ENCODE data around the gene ADH6.
A peak's percentile ranks its signal among the peaks of the same experiment; 100 is the strongest.

Gene ADH6

GRCh38 chr4:99221980-99222379 lies 2.9 kb upstream of the ADH6 start:
- DNase-seq (ENCODE audit: low read depth): no peak
- no peak overlapping the region for H3K4me3 ChIP-seq (ENCODE audit: low read length)
- no peak for TF ChIP-seq CTCF (IDR thresholded peaks at IDR 0.05; ENCODE audit: insufficient read depth, low read depth, low read length, missing control alignments)

GRCh38 chr4:99219479-99219878 lies 433 bp upstream of the ADH6 start:
- no peak for TF ChIP-seq CTCF (IDR thresholded peaks at IDR 0.05; ENCODE audit: insufficient read depth, low read depth, low read length, missing control alignments)
- no peak for DNase-seq (ENCODE audit: low read depth)

GRCh38 chr4:99215521-99215920 lies 3.5 kb downstream of the ADH6 start:
- H3K4me3 ChIP-seq (ENCODE audit: low read length): no peak overlapping the region
- no peak for DNase-seq (ENCODE audit: low read depth)
- TF ChIP-seq CTCF (IDR thresholded peaks at IDR 0.05; ENCODE audit: insufficient read depth, low read depth, low read length, missing control alignments): no peak

More at GRCh38 chr4:99219479-99219878, 433 bp upstream of the ADH6 start:
- H3K4me3 ChIP-seq (ENCODE audit: low read length): no peak overlapping the region

GRCh38 chr4:99210789-99211188 lies 8.3 kb downstream of the ADH6 start:
- no peak for TF ChIP-seq CTCF (IDR thresholded peaks at IDR 0.05; ENCODE audit: insufficient read depth, low read depth, low read length, missing control alignments)
- DNase-seq (ENCODE audit: low read depth): no peak
- H3K4me3 ChIP-seq (ENCODE audit: low read length): no peak overlapping the region

- H3K4me3 ChIP-seq (ENCODE audit: low read length): no peak overlapping the region
- peak; percentile 12 for DNase-seq (ENCODE audit: low read depth)
- TF ChIP-seq CTCF (IDR thresholded peaks at IDR 0.05; ENCODE audit: insufficient read depth, low read depth, low read length, missing control alignments): no peak
These were observed 9.4 kb downstream of the ADH6 start for GRCh38 chr4:99209671-99210070.

- DNase-seq (ENCODE audit: low read depth): no peak
- TF ChIP-seq CTCF (IDR thresholded peaks at IDR 0.05; ENCODE audit: insufficient read depth, low read depth, low read length, missing control alignments): no peak
- H3K4me3 ChIP-seq (ENCODE audit: low read length): no peak overlapping the region
These were observed 10.3 kb downstream of the ADH6 start for GRCh38 chr4:99208719-99209075.

DNA sequence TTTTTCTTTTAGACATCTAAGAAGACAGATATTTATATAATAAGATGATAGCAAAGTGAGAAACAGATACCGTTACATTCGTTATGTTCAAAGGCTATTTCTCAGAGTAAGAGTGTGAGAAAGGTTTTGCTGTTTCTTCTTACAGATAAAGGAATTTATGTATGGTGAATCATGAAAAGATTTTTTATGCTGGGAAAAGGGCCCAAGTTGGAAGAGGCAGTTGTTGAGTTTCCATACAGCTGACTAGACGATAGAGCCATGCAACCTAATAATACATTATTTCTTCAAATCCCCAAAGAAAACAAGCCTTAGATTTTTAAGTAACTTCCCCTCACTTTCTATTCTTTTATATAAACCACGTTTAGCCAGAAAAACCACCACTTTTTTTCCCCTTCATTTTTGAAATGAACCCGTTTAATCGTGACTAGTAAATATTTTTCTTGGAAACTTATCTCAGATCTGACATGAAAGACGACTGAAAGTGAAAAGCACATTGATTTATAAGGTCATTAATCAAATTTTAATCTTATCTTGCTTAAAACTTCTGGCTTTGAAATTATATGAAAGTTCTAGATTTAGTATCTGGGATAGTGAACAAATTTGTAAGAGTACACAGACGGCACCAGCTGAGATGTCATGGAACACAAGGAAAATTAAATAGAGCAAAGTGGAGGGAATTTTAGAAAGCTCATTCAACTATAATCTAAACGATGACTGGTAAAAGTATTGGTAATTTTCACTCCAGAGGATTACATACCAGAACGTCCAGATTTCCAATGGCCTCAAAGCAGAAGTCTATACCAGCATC lies 10.9 kb downstream of the ADH6 start:
- no peak for TF ChIP-seq CTCF (IDR thresholded peaks at IDR 0.05; ENCODE audit: insufficient read depth, low read depth, low read length, missing control alignments)
- H3K4me3 ChIP-seq (ENCODE audit: low read length): no peak overlapping the region
- DNase-seq (ENCODE audit: low read depth): no peak

All from epithelial cell of esophagus (primary cell).